Endothelial cell of umbilical vein (primary cell): Measurements from ENCODE around the gene GOLGA6A. TPM values are rescaled to one million over a fixed set of nuclear protein-coding genes. Genes with fewer than 3 reads are reported as not detected.

ENCODE experiments used
- BruUV-seq: library from RNA; stranded (reverse); fragments of 400-500 nt; replicated peaks from 2 replicates; lab custom pipeline; 2021; lab: Mats Ljungman, UMichigan
- CTCF ChIA-PET: fragments of 300-600, 350-600 bp; sonication (Branson Sonifier 250); formaldehyde crosslinking; loops from one replicate; lab custom pipeline; 2021; ENCODE audit warnings: antibody characterized with exemption, inconsistent platforms; lab: Charles Lee
- POLR2A ChIA-PET: fragments of 300-600, 350-600 bp; sonication (Branson Sonifier 250); formaldehyde crosslinking; loops from one replicate; lab custom pipeline; 2021; ENCODE audit warnings: antibody characterized with exemption, inconsistent platforms; lab: Charles Lee
- DNase-seq: peaks from one replicate; pipeline ENCODE4 v3.0.0-alpha.2; 2011; ENCODE audit warnings: low read depth, low spot score
- FAIRE-seq: peaks from 2 replicates; lab custom pipeline; 2011; peaks lifted over from hg19 to GRCh38; lab: Jason Lieb, UNC
- H2AFZ ChIP-seq: 2 replicates; pipeline ENCODE4 v1.6.0; 2012; ENCODE audit warnings: low read depth, low read length, control low read depth, inconsistent platforms
- H3K27ac ChIP-seq: 2 replicates; pipeline ENCODE4 v1.5.1; 2011; ENCODE audit warnings: low read depth, mild to moderate bottlenecking, control low read depth, low read length, moderate library complexity; ENCODE audit not compliant: insufficient read depth
- H3K27me3 ChIP-seq, 2 experiments: 2 replicates each; pipeline versions ENCODE4 v1.6.0 to v1.6.1; 2011; ENCODE audit warnings: low read length in 2 of 2, mixed read lengths in 1 of 2; ENCODE audit not compliant: control insufficient read depth in 2 of 2, insufficient read depth in 2 of 2
- H3K36me3 ChIP-seq, 2 experiments: 2 replicates in 1 of 2; 3 replicates in 1 of 2; pipeline ENCODE4 v1.5.1; 2011; ENCODE audit warnings: low read length in 2 of 2, mild to moderate bottlenecking in 1 of 2, moderate library complexity in 1 of 2; ENCODE audit not compliant: control insufficient read depth in 2 of 2, insufficient read depth in 2 of 2; ENCODE audit errors: extremely low read depth in 1 of 2
- H3K4me1 ChIP-seq: 3 replicates; pipeline ENCODE4 v1.5.1; 2011; ENCODE audit warnings: mild to moderate bottlenecking, low read length; ENCODE audit not compliant: control insufficient read depth, insufficient read depth; ENCODE audit errors: extremely low read depth
- H3K4me2 ChIP-seq: 2 replicates; pipeline ENCODE4 v1.6.1; 2011; ENCODE audit warnings: low read length, control low read depth, mixed read lengths; ENCODE audit not compliant: insufficient read depth
- H3K4me3 ChIP-seq, 3 experiments: fragments of 200-600 bp in 1 of 3; sonication (generic), shearing (Covaris generic) in 1 of 3; replicated peaks in 1 of 3; 2 replicates each; pipeline ENCODE4 v1.5.1; 2011 to 2016; ENCODE audit warnings: control low read depth in 3 of 3, low read length in 3 of 3, mild to moderate bottlenecking in 2 of 3, inconsistent platforms in 1 of 3, low read depth in 1 of 3, moderate library complexity in 1 of 3; ENCODE audit not compliant: insufficient read depth in 1 of 3
- H3K79me2 ChIP-seq: 2 replicates; pipeline ENCODE4 v1.6.0; 2012; ENCODE audit warnings: low read length, inconsistent platforms; ENCODE audit not compliant: control insufficient read depth, insufficient read depth
- H3K9ac ChIP-seq: replicated peaks from 2 replicates; pipeline ENCODE3; 2011; ENCODE audit warnings: low read length, control low read depth; ENCODE audit not compliant: insufficient read depth; ENCODE audit errors: extremely low read depth
- H3K9me1 ChIP-seq: replicated peaks from 3 replicates; pipeline ENCODE4 v1.6.0; 2011; ENCODE audit warnings: mild to moderate bottlenecking, low read length; ENCODE audit not compliant: control insufficient read depth, insufficient read depth; ENCODE audit errors: extremely low read depth
- H3K9me3 ChIP-seq: replicated peaks from 2 replicates; pipeline ENCODE4 v1.5.1; 2012; ENCODE audit warnings: low read length, inconsistent platforms; ENCODE audit not compliant: control insufficient read depth, insufficient read depth
- H4K20me1 ChIP-seq: replicated peaks from 2 replicates; pipeline ENCODE3; 2011; ENCODE audit warnings: mild to moderate bottlenecking, low read length; ENCODE audit not compliant: control insufficient read depth, insufficient read depth; ENCODE audit errors: extremely low read depth
- EZH2 ChIP-seq: IDR thresholded peaks from 2 replicates; pipeline ENCODE4 v1.6.1; 2012; ENCODE audit warnings: borderline replicate concordance, low read depth, mild to moderate bottlenecking, moderate library complexity, low read length, inconsistent platforms; ENCODE audit not compliant: severe bottlenecking
- FOS ChIP-seq: IDR thresholded peaks from 2 replicates; pipeline ENCODE4 v1.6.1; 2011; ENCODE audit warnings: mild to moderate bottlenecking, low read length, moderate library complexity, borderline replicate concordance; ENCODE audit not compliant: insufficient read depth
- GATA2 ChIP-seq: IDR thresholded peaks from 2 replicates; pipeline ENCODE4 v1.7.0; 2011; ENCODE audit warnings: low read depth, mild to moderate bottlenecking, moderate library complexity, mixed read lengths, low read length; ENCODE audit not compliant: insufficient read length, insufficient read depth
- JUN ChIP-seq: IDR thresholded peaks from 2 replicates; pipeline ENCODE4 v1.6.1; 2011; ENCODE audit warnings: borderline replicate concordance, low read depth; ENCODE audit not compliant: insufficient read length, insufficient read depth
- MYC ChIP-seq: IDR thresholded peaks from one replicate; pipeline ENCODE4 v1.6.1; 2011; ENCODE audit warnings: mild to moderate bottlenecking, low read depth, low read length
- POLR2A ChIP-seq: IDR thresholded peaks from 2 replicates; pipeline ENCODE4 v1.6.1; 2012; ENCODE audit warnings: low read depth, mild to moderate bottlenecking, control low read depth, low read length
- POLR2AphosphoS5 ChIP-seq: IDR thresholded peaks from 2 replicates; pipeline ENCODE4 v1.6.1; 2012; ENCODE audit warnings: low read depth, mild to moderate bottlenecking, control low read depth, low read length, moderate library complexity; ENCODE audit not compliant: insufficient read depth
- dilution Hi-C: fragments of 300-500 bp; cut with MboI; formaldehyde crosslinking; loops from one replicate; pipeline ENCODE4 v1.15.0; 2019; ENCODE audit warnings: low sequenced_read_pairs; ENCODE audit not compliant: extremely low pct_ligation_motif_present
- intact Hi-C: fragments of 100-400 bp; cut with micrococcal nuclease; formaldehyde crosslinking; loops from one replicate; pipeline ENCODE4 v1.10.0; 2022
- polyA plus RNA-seq, 4 experiments: library from polyadenylated mRNA; depleted of rRNA in 3 of 4; stranded (reverse) in 3 of 4; unstranded in 1 of 4; fragments of >200 nt; gene quantifications; 2 replicates each; pipeline versions ENCODE4 v1.2.1 to v1.2.3, GENCODE V29; 2011 to 2012; ENCODE audit warnings: missing spikeins in 1 of 4
- total RNA-seq: library from RNA; stranded (reverse); gene quantifications from 2 replicates; pipeline ENCODE4 v1.2.3, GENCODE V29; 2021
- TF ChIP-seq, protein P1 (sequence below), 2 donors: IDR thresholded peaks; 1 replicate in 1 of 2; 2 replicates in 1 of 2; pipeline ENCODE4 v1.5.1; 2011; ENCODE audit warnings: low read length in 2 of 2, mild to moderate bottlenecking in 2 of 2, moderate library complexity in 2 of 2, control low read depth in 1 of 2, inconsistent platforms in 1 of 2, low read depth in 1 of 2; ENCODE audit not compliant: insufficient read depth in 1 of 2; ENCODE audit errors: extremely low read depth in 1 of 2
- TF ChIP-seq, protein P2 (sequence below): IDR thresholded peaks from 2 replicates; pipeline ENCODE4 v1.6.1; 2011; ENCODE audit not compliant: insufficient read depth, insufficient read length

GOLGA6A gene
- total and polyA plus RNA-seq, 2 donors (not counting 3 experiments of a cell fraction or from before 2014, with no cell fraction given): not detected

DNA sequence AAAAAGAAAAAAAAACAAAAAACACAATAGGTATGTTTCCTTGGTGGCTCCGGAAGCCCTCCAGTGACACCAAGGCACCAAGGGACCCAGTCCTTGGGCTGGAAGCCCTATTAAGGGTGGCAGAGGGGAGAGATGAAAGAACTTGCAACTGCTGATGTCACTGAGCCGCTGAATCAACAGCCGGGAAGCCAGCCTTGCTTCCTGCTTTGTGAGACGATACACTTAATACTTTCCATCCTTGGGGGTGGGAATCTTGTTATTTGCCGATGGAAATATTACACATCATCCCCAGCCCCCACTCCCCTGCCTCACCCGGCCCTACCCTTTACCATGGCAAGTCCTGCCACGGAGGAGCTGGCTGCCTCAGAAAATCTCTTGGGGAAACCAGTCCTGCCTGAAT lies 42.4 kb upstream of the GOLGA6A start:
- Histone ChIP-seq H3K4me1 (peaks cover 4% of the 10 kb centered on the region), H2AFZ (no peak overlapping the region), H3K27ac (no peak overlapping the region), H3K9me1 (no peaks in the 10 kb centered on the region), H3K9ac (no peak overlapping the region), H3K79me2 (no peaks in the 10 kb centered on the region), H3K36me3 (no peaks in the 10 kb centered on the region), H3K4me2 (no peak overlapping the region), H3K4me3 (no peak overlapping the region), H3K27me3 (peaks cover 42 to 49% of the 10 kb centered on the region in 2 experiments), H3K9me3 (no peaks in the 10 kb centered on the region), H4K20me1 (no peaks in the 10 kb centered on the region)
- dilution Hi-C loops (no loop called here), intact Hi-C loops (no loop called here)
- DNase-seq (no peak), FAIRE-seq (no peak)
- ChIA-PET CTCF (interaction anchor here (1.3 to 2.8 kb wide), 5 partner anchors 152 to 198 kb away, joined by 3 to 41 read pairs (median 19); no protein-coding TSS in a partner anchor), POLR2A (no interaction called here)
- TF ChIP-seq FOS (no peak), GATA2 (no peak), POLR2A (no peak), EZH2 (no peak)
- TF ChIP-seq, protein P1, sequence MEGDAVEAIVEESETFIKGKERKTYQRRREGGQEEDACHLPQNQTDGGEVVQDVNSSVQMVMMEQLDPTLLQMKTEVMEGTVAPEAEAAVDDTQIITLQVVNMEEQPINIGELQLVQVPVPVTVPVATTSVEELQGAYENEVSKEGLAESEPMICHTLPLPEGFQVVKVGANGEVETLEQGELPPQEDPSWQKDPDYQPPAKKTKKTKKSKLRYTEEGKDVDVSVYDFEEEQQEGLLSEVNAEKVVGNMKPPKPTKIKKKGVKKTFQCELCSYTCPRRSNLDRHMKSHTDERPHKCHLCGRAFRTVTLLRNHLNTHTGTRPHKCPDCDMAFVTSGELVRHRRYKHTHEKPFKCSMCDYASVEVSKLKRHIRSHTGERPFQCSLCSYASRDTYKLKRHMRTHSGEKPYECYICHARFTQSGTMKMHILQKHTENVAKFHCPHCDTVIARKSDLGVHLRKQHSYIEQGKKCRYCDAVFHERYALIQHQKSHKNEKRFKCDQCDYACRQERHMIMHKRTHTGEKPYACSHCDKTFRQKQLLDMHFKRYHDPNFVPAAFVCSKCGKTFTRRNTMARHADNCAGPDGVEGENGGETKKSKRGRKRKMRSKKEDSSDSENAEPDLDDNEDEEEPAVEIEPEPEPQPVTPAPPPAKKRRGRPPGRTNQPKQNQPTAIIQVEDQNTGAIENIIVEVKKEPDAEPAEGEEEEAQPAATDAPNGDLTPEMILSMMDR (IDR thresholded peaks at IDR 0.05; ENCODE audit: extremely low read depth in 1 of 2, insufficient read depth in 1 of 2, low read depth in 1 of 2, low read length in 2 of 2): no peak
- no TSS peak for BruUV-seq

- peaks cover 4% of the 10 kb centered on the region for H3K4me1 ChIP-seq
- dilution Hi-C loops: no loop called here
- intact Hi-C loops: no loop called here
- TF ChIP-seq POLR2AphosphoS5 (no peak), MYC (no peak), GATA2 (no peak), EZH2 (no peak), POLR2A (no peak), FOS (no peak), JUN (no peak)
- TF ChIP-seq, protein P2, sequence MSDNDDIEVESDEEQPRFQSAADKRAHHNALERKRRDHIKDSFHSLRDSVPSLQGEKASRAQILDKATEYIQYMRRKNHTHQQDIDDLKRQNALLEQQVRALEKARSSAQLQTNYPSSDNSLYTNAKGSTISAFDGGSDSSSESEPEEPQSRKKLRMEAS: no peak
- TF ChIP-seq, protein P1 (IDR thresholded peaks at IDR 0.05; ENCODE audit: extremely low read depth in 1 of 2, insufficient read depth in 1 of 2, low read depth in 1 of 2, low read length in 2 of 2): no peak
- H3K9me1 ChIP-seq: no peaks in the 10 kb centered on the region
- no peak overlapping the region for H3K4me3 ChIP-seq
- peaks cover 37 to 43% of the 10 kb centered on the region in 2 experiments for H3K27me3 ChIP-seq
- H3K4me2 ChIP-seq: no peak overlapping the region
- POLR2A ChIA-PET: no interaction called here
- H2AFZ ChIP-seq: no peak overlapping the region
- no TSS peak for BruUV-seq
- CTCF ChIA-PET: interaction anchor here (1.2 to 3.9 kb wide), 2 partner anchors 16 to 184 kb away, joined by 3 to 15 read pairs; no protein-coding TSS in a partner anchor
- FAIRE-seq: no peak
- H3K36me3 ChIP-seq: no peaks in the 10 kb centered on the region
- no peak for DNase-seq
- H3K27ac ChIP-seq: no peak overlapping the region
- no peaks in the 10 kb centered on the region for H3K79me2 ChIP-seq
- H3K9me3 ChIP-seq: no peaks in the 10 kb centered on the region
- no peak overlapping the region for H3K9ac ChIP-seq
- no peaks in the 10 kb centered on the region for H4K20me1 ChIP-seq
Observed at GRCh38 chr15:74124196-74124595, 41.8 kb upstream of the GOLGA6A start.
